Panc1 (cell line): ENCODE data around the gene EMILIN3. TPM values are rescaled to one million over a fixed set of nuclear protein-coding genes. Genes with fewer than 3 reads are reported as not detected.
"Not testable (repeated sequence)": the region's sequence is repeated elsewhere in the genome, so short reads cannot be mapped to it uniquely, and the experiment has no call there.

Source experiments
- ATAC-seq: fragments of 200-7000 bp; cut with Tn5 transposase; 2 replicates; pipeline ENCODE4 v1.9.1; 2020; ENCODE audit warnings: mild to moderate bottlenecking, moderate library complexity
- BruUV-seq: library from RNA; stranded (reverse); fragments of 400-500 nt; replicated peaks from 2 replicates; lab custom pipeline; 2021; lab: Mats Ljungman, UMichigan
- CTCF ChIA-PET: fragments of 300-600 bp; sonication (Branson Sonifier 250); formaldehyde crosslinking; loops from one replicate; lab custom pipeline; 2022; ENCODE audit warnings: antibody characterized with exemption; lab: Charles Lee
- POLR2A ChIA-PET: fragments of 300-600 bp; sonication (Branson Sonifier 250); formaldehyde crosslinking; loops from one replicate; lab custom pipeline; 2022; ENCODE audit warnings: antibody characterized with exemption; lab: Charles Lee
- DNase-seq: peaks from one replicate; pipeline ENCODE4 v3.0.0-alpha.2; 2010; ENCODE audit warnings: low read depth, low spot score
- H3K27ac ChIP-seq: 2 replicates; pipeline ENCODE4 v1.5.1; 2011; ENCODE audit warnings: mild to moderate bottlenecking, low read length, inconsistent platforms
- H3K27me3 ChIP-seq: fragments of 200-500 bp; sonication (Bioruptor generic); 2 replicates; pipeline ENCODE4 v1.6.0; 2014; ENCODE audit warnings: low read length, inconsistent platforms; ENCODE audit not compliant: control insufficient read depth, insufficient read depth
- H3K36me3 ChIP-seq: fragments of 200-500 bp; sonication (Bioruptor generic); 2 replicates; pipeline ENCODE4 v1.5.1; 2014; ENCODE audit warnings: inconsistent platforms, mild to moderate bottlenecking, low read length, moderate library complexity; ENCODE audit not compliant: control insufficient read depth, insufficient read depth
- H3K4me1 ChIP-seq: 2 replicates; pipeline ENCODE4 v1.5.1; 2011; ENCODE audit warnings: inconsistent platforms, mild to moderate bottlenecking, low read length, moderate library complexity; ENCODE audit not compliant: control insufficient read depth, insufficient read depth
- H3K4me3 ChIP-seq, 2 experiments: 2 replicates each; pipeline ENCODE4 v1.5.1; 2011 to 2012; ENCODE audit warnings: low read depth in 2 of 2, low read length in 2 of 2, mild to moderate bottlenecking in 2 of 2, inconsistent platforms in 1 of 2, moderate library complexity in 1 of 2
- H3K9me3 ChIP-seq: fragments of 200-500 bp; sonication (Bioruptor generic); 2 replicates; pipeline ENCODE4 v1.5.1; 2014; ENCODE audit warnings: low read depth, mild to moderate bottlenecking, inconsistent platforms, low read length, moderate library complexity; ENCODE audit not compliant: control insufficient read depth, insufficient read depth
- POLR2AphosphoS5 ChIP-seq: IDR thresholded peaks from 2 replicates; pipeline ENCODE4 v1.6.1; 2012; ENCODE audit warnings: mild to moderate bottlenecking, low read depth, low read length, moderate library complexity
- SIN3A ChIP-seq: IDR thresholded peaks from 2 replicates; pipeline ENCODE4 v1.6.1; 2012; ENCODE audit warnings: low read depth, mild to moderate bottlenecking, low read length, moderate library complexity, borderline replicate concordance; ENCODE audit not compliant: insufficient read depth
- TCF7L2 ChIP-seq: IDR thresholded peaks from 2 replicates; pipeline ENCODE4 v1.6.1; 2011; ENCODE audit warnings: mild to moderate bottlenecking, low read depth, low read length, inconsistent platforms
- in situ Hi-C: cut with HindIII; loops from 2 replicates; pipeline ENCODE4 v1.10.0; 2016; ENCODE audit warnings: low sequenced_read_pairs, low pct_unique_long_range_greater_than_20kb
- intact Hi-C: fragments of 100-400 bp; cut with micrococcal nuclease; formaldehyde crosslinking; loops from one replicate; pipeline ENCODE4 v1.10.0; 2022; ENCODE audit not compliant: unreplicated experiment
- total RNA-seq: library from RNA; stranded (reverse); gene quantifications from one replicate; pipeline ENCODE4 v1.2.1, GENCODE V29; 2021; ENCODE audit not compliant: unreplicated experiment
- TF ChIP-seq, protein P1 (sequence below), 2 experiments: IDR thresholded peaks; 2 replicates each; pipeline ENCODE4 v1.6.1; 2011 to 2012; ENCODE audit warnings: low read depth in 2 of 2, control low read depth in 1 of 2, low read length in 1 of 2, mild to moderate bottlenecking in 1 of 2, moderate library complexity in 1 of 2; ENCODE audit not compliant: insufficient read depth in 1 of 2
- TF ChIP-seq, protein P2 (sequence below): fragments of 450-650 bp; IDR thresholded peaks from 2 replicates; pipeline ENCODE4 v1.5.1; 2017; ENCODE audit warnings: mild to moderate bottlenecking

EMILIN3 gene
- total RNA-seq, 1 experiment from 2014 or later = 0.54 TPM

GRCh38 chr20:41316051-41316450 lies 50.6 kb downstream of the EMILIN3 start:
- peak overlapping the region; percentile 71 to 89; a peak in 2 of 4 replicates for H3K4me3 ChIP-seq
- H3K27ac ChIP-seq = peak overlapping the region; percentile 85; the same call in 1 of the 2 replicates
- peaks cover 11% of the 10 kb centered on the region for H3K4me1 ChIP-seq
- DNase-seq = no peak
- TF ChIP-seq POLR2AphosphoS5 = no peak
- no peak for TF ChIP-seq TCF7L2
- TF ChIP-seq, protein P1, sequence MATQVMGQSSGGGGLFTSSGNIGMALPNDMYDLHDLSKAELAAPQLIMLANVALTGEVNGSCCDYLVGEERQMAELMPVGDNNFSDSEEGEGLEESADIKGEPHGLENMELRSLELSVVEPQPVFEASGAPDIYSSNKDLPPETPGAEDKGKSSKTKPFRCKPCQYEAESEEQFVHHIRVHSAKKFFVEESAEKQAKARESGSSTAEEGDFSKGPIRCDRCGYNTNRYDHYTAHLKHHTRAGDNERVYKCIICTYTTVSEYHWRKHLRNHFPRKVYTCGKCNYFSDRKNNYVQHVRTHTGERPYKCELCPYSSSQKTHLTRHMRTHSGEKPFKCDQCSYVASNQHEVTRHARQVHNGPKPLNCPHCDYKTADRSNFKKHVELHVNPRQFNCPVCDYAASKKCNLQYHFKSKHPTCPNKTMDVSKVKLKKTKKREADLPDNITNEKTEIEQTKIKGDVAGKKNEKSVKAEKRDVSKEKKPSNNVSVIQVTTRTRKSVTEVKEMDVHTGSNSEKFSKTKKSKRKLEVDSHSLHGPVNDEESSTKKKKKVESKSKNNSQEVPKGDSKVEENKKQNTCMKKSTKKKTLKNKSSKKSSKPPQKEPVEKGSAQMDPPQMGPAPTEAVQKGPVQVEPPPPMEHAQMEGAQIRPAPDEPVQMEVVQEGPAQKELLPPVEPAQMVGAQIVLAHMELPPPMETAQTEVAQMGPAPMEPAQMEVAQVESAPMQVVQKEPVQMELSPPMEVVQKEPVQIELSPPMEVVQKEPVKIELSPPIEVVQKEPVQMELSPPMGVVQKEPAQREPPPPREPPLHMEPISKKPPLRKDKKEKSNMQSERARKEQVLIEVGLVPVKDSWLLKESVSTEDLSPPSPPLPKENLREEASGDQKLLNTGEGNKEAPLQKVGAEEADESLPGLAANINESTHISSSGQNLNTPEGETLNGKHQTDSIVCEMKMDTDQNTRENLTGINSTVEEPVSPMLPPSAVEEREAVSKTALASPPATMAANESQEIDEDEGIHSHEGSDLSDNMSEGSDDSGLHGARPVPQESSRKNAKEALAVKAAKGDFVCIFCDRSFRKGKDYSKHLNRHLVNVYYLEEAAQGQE (IDR thresholded peaks at IDR 0.05; ENCODE audit: insufficient read depth in 1 of 2, low read depth in 2 of 2, low read length in 1 of 2) = no peak
- TF ChIP-seq, protein P2, sequence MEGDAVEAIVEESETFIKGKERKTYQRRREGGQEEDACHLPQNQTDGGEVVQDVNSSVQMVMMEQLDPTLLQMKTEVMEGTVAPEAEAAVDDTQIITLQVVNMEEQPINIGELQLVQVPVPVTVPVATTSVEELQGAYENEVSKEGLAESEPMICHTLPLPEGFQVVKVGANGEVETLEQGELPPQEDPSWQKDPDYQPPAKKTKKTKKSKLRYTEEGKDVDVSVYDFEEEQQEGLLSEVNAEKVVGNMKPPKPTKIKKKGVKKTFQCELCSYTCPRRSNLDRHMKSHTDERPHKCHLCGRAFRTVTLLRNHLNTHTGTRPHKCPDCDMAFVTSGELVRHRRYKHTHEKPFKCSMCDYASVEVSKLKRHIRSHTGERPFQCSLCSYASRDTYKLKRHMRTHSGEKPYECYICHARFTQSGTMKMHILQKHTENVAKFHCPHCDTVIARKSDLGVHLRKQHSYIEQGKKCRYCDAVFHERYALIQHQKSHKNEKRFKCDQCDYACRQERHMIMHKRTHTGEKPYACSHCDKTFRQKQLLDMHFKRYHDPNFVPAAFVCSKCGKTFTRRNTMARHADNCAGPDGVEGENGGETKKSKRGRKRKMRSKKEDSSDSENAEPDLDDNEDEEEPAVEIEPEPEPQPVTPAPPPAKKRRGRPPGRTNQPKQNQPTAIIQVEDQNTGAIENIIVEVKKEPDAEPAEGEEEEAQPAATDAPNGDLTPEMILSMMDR = no peak
- no peak for TF ChIP-seq SIN3A
- in situ Hi-C loops = no loop called here
- TSS peak; percentile 82 for BruUV-seq
- ChIA-PET CTCF (no interaction called here), POLR2A (interaction anchor here (0.7 kb wide), 1 partner anchor 1074 kb away, joined by 6 read pairs; no protein-coding TSS in a partner anchor)
- H3K9me3 ChIP-seq = no peaks in the 10 kb centered on the region
- intact Hi-C loops = no loop called here
- no peaks in the 10 kb centered on the region for H3K27me3 ChIP-seq
- no peak for ATAC-seq
- no peaks in the 10 kb centered on the region for H3K36me3 ChIP-seq

GRCh38 chr20:41314386-41314785 lies 52.2 kb downstream of the EMILIN3 start:
- intact Hi-C loops = no loop called here
- Histone ChIP-seq H3K27me3 (no peaks in the 10 kb centered on the region), H3K4me1 (peaks cover 11% of the 10 kb centered on the region), H3K27ac (no peak overlapping the region), H3K4me3 (no peak overlapping the region), H3K36me3 (no peaks in the 10 kb centered on the region), H3K9me3 (no peaks in the 10 kb centered on the region)
- POLR2A ChIA-PET = no interaction called here
- no peak for DNase-seq
- ATAC-seq = no peak
- CTCF ChIA-PET = no interaction called here
- no TSS peak for BruUV-seq
- TF ChIP-seq SIN3A (no peak), TCF7L2 (no peak), POLR2AphosphoS5 (no peak)
- TF ChIP-seq, protein P1 (IDR thresholded peaks at IDR 0.05; ENCODE audit: insufficient read depth in 1 of 2, low read depth in 2 of 2, low read length in 1 of 2) = no peak
- TF ChIP-seq, protein P2 = no peak
- in situ Hi-C loops = no loop called here

DNA sequence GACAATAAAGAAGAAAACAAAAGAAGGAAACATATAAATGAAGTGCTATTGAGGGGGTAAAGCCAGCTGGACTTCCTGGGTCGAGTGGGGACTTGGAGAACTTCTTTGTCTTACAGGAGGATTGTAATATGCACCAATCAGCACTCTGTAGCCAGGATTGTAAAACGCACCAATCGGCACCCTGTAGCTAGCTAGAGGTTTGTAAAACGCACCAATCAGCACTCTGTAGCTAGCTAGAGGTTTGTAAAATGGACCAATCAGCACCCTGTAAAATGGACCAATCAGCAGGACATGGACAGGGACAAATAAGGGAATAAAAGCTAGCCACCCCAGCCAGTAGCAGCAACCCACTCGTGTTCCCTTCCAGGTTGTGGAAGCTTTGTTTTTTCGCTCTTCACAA lies 54.6 kb downstream of the EMILIN3 start:
- H3K4me3 ChIP-seq, H3K36me3 ChIP-seq, H3K27ac ChIP-seq, H3K27me3 ChIP-seq, H3K4me1 ChIP-seq, H3K9me3 ChIP-seq, BruUV-seq, POLR2A ChIA-PET, DNase-seq, in situ Hi-C loops, CTCF ChIA-PET, ATAC-seq, intact Hi-C loops: not testable (repeated sequence)
